G401 (cell line): ENCODE measurements around the gene VCAN. TPM values are rescaled to one million over a fixed set of nuclear protein-coding genes. Genes with fewer than 3 reads are reported as not detected.
"Not testable (repeated sequence)": the region's sequence is repeated elsewhere in the genome, so short reads cannot be mapped to it uniquely, and the experiment has no call there.

Experiments used
- DNase-seq: peaks from one replicate; pipeline ENCODE4 v3.0.0-alpha.2; 2015; ENCODE audit warnings: low spot score
- in situ Hi-C: cut with HindIII; loops from 2 replicates; pipeline ENCODE4 v1.10.0; 2016; ENCODE audit warnings: low sequenced_read_pairs, mixed read lengths
- total RNA-seq: library from RNA; depleted of rRNA; stranded (reverse); fragments of >200 nt; shearing (Covaris generic); gene quantifications from 2 replicates; pipeline ENCODE4 v1.2.3, GENCODE V29; 2014; rRNA removed

Gene VCAN
- 11.9 and 27.1 TPM in 2 replicates for total RNA-seq

DNA sequence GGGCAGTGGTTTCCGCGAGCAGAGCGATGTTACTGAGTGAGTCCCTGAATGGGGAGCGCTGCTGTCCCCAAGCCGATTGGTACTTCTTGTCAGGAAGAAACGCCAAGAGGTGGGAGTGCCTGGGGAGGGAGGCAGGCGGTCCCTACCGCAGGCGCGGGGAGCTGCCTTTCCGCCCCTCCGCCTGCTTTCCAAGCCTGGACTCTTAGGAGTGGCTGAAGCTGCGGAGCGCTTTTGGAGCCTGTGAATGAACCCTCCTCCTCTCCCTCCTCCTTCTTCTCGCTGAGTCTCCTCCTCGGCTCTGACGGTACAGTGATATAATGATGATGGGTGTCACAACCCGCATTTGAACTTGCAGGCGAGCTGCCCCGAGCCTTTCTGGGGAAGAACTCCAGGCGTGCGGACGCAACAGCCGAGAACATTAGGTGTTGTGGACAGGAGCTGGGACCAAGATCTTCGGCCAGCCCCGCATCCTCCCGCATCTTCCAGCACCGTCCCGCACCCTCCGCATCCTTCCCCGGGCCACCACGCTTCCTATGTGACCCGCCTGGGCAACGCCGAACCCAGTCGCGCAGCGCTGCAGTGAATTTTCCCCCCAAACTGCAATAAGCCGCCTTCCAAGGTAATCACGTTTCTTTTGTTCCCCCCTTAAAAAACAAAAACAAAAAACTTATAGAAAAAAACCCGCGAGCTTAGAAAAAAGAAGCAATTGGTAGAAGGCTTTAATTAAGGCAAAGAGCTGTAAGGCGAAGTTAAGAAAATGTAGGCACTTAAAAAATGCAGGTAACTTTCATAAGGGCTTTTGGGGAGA is at the start of gene VCAN:
Gene VCAN, plus strand, starts transcription at position 340 of the 808 bp plus-strand sequence. CDS start 11,775 bp downstream, outside the sequence.
- in situ Hi-C loops, result no loop called here
- peak; percentile 30 for DNase-seq

DNA sequence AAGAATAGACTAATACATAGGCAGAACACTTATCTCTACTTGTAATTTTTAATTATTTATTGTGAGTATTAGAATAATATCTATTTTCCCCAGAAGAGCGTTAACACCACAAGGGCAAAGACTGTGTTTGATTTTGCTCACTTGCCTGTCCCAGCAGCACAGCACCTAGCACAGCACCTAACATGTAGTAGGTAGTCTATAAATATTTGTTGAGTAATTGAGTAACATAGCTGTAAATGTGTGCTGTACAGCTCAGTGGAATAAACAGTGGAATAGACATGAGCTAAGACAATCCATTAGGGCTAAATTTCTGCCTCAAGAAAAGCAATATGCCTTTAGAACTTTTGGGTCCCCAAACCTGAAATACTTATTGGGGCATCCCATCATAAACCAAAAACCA is 49.3 kb upstream of the VCAN start:
- no peak for DNase-seq
- in situ Hi-C loops, result no loop called here

DNA sequence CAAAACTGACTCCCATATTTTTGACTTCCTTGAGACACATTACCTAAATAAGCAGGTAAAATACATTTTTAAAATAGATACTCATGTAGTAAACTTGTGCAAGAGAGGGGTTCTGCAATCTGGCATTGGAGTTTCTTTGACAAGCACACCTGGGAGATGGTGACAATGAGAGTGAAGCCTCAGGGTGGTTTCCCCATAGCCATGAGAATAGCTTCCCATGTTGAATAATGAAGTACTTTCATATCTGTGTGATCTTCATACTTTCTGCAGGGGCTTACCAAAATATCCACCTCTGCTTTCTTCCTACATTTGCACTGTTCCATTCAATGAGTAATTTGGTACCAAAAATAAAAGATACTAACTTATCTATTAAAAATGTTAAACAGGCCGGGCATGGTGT is 44.7 kb upstream of the VCAN start:
- in situ Hi-C loops, result no loop called here
- DNase-seq, result no peak

DNA sequence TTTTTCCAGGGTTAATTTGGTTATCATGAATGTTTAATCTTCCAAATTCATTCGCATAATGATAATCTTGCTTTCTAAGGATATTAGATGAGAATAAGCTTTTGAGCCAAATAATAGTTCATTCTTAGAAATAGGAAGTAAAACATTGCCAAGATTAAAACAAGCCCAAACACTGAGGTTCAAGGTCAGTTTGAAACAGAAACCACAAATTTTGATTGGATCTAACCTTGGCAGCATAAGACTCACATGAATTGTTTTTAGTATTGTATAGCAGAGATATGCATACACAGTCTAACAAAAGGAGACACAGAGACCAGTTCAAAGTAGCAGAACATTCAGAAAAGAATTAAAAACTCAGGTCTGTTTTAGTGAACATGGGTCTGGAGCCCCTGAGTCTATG is 43.4 kb upstream of the VCAN start:
- DNase-seq, result no peak
- in situ Hi-C loops, result no loop called here

- DNase-seq, result no peak
- in situ Hi-C loops, result no loop called here
Measured at GRCh38 chr5:83428890-83429289, 42.7 kb upstream of the VCAN start.

- in situ Hi-C loops, result no loop called here
- DNase-seq, result peak; percentile 39
Measured at GRCh38 chr5:83430130-83431010, 41.2 kb upstream of the VCAN start.

DNA sequence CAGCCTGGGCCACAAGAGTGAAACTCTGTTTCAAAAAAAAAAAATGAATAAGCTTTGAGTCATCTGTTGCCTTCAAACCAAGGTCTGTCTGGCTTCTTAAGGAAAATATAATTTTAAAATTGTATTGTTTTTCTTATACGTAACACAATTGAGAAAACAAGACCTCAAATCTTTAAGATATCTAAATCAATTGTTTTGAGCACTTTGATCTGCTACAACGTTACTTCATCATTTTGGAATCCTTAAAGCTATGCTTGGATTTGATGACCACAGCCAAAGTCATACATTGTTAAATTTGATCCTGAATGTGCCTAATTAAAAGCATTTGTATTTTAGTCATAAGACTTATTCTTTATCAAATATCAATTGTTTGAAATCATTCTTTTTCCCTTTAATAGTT is 37.7 kb upstream of the VCAN start:
- in situ Hi-C loops, result no loop called here
- no peak for DNase-seq

GRCh38 chr5:83434946-83435345 is 36.6 kb upstream of the VCAN start:
- no peak for DNase-seq
- in situ Hi-C loops, result no loop called here

- in situ Hi-C loops, result no loop called here
Measured at GRCh38 chr5:83436276-83436675, 35.3 kb upstream of the VCAN start.

GRCh38 chr5:83437697-83438096 is 33.8 kb upstream of the VCAN start:
- in situ Hi-C loops, DNase-seq: not testable (repeated sequence)

More at GRCh38 chr5:83436276-83436675, 35.3 kb upstream of the VCAN start:
- no peak for DNase-seq

DNA sequence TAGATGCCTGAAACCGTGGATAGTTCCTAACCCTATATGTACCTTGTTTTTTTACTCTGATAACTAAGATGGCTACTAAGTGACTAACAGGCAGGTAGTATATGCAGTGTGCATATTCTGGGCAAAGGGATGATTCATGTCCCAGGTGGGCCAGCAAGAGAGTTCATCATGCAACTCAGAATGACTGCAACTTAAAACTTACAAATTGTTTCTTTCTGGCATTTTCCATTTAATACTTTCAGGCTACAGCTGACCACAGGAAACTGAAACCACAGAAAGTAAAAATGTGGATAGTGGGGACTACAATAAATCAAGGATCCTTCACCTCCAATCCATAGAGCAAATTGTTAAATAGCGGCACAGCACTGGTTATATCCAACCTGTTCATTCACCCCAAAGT is 30.7 kb upstream of the VCAN start:
- in situ Hi-C loops, result no loop called here
- DNase-seq, result no peak

DNA sequence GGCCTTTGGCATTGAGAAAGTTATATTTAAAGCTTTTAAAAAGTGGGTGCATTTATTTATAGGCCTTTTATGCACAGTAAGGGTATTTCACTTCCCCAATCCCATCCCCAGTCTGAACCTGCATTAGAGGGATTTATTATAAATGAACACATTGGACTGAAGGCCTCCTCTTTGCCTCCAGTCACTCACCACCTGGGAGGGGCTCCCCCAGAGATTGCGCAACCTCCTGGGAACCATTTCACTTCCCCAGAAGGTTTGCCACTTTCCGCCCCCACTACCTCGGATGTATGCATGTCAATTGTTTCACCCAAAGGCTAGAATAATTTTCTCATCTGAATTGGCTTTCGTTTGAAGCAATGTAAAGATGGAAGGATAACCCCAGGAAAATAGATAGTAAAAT is 29.8 kb upstream of the VCAN start:
- no peak for DNase-seq
- in situ Hi-C loops, result no loop called here

- in situ Hi-C loops, result no loop called here
Measured at GRCh38 chr5:83443534-83443933, 28.0 kb upstream of the VCAN start.

GRCh38 chr5:83444445-83444844 is 27.1 kb upstream of the VCAN start:
- in situ Hi-C loops, result no loop called here

More at GRCh38 chr5:83443534-83443933, 28.0 kb upstream of the VCAN start:
- DNase-seq, result no peak

DNA sequence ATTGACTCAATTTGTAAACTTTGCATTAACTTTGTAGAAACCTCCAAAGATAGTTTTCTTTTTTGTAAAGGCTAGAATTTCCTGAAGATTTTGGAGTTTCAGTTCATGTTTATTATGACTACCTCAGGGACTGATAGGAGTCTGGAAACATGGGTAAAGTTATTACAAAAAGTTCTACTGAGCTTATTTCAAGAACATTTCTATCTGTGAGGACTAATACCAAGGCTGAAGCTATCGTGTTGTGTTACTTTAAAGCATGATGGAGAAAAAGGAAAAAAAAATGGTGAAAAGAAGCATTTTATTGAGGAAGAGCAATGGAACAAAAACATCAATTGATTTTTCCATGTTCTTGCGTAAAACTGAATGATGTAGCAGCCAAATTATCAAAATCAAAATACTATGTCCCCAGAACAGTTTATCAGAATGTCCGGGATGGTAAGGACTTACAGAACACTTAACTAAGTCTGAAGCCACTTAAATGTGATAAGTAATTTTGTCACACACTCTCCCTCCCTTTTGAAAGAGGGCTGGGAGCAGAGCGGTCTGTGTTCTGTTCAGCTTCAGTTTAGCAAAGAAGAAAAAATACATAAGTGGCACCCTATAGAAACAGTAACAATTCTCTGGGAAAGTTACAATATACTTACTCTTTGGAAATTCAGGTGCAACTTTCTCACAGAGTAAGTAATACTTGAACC is 25.1 kb upstream of the VCAN start:
- no peak for DNase-seq
- in situ Hi-C loops, result no loop called here

More at GRCh38 chr5:83444445-83444844, 27.1 kb upstream of the VCAN start:
- DNase-seq, result no peak

- no peak for DNase-seq
- in situ Hi-C loops, result no loop called here
Measured at GRCh38 chr5:83447533-83447932, 24.0 kb upstream of the VCAN start.

- in situ Hi-C loops, result no loop called here
- no peak for DNase-seq
Measured at GRCh38 chr5:83450183-83450966, 21.2 kb upstream of the VCAN start.

DNA sequence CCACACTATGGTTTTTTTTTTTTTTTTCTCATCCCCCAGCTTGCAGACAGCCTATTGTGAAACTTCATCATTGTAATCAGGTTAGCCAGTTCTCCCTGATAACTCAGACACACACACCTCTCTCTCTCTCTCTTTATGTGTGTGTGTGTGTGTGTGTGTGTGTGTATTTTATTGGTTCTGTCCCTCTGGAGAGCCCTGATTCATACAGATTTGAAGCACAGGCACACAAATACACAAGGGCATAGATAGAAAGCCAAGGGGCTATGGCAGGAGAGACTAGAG is 20.6 kb upstream of the VCAN start:
- in situ Hi-C loops, result no loop called here
- no peak for DNase-seq

DNA sequence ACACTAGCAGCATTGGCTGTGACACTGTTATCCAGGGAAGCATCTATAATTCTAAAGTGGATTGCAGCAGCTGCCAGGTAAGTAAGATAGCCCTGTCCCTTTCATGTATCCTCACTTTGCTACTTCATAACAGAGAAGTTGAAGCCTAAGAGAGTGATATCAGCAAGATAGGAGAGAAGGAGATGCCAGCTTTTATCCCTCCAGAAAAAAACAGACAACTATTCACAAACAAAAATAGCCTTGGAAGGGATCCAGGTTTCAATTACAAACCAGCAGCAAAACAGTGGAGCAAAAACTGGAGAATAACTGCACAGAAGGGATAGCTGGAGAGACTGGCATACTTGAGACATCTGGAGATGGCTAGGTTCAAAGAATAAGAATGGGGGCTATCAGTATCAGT is 19.6 kb upstream of the VCAN start:
- in situ Hi-C loops, result no loop called here
- no peak for DNase-seq
